WTC11 (cell line): ENCODE data around the gene CST1. TPM values are rescaled to one million over a fixed set of nuclear protein-coding genes. Genes with fewer than 3 reads are reported as not detected.

Source experiments
- ATAC-seq: fragments of 200-7000 bp; cut with Tn5 transposase; 2 replicates; pipeline ENCODE4 v1.10.0; 2021; ENCODE audit warnings: mild to moderate bottlenecking, moderate library complexity
- CTCF ChIA-PET: fragments of 300-600 bp; sonication (Branson Sonifier 250); formaldehyde crosslinking; loops from one replicate; lab custom pipeline; 2021; ENCODE audit warnings: antibody characterized with exemption; lab: Charles Lee
- POLR2A ChIA-PET: fragments of 350-600 bp; sonication (Branson Sonifier 250); formaldehyde crosslinking; loops from one replicate; lab custom pipeline; 2021; ENCODE audit warnings: antibody characterized with exemption; lab: Charles Lee
- DNase-seq: peaks from one replicate; pipeline ENCODE4 v3.0.0; 2021; ENCODE audit warnings: low spot score
- H3K27ac Mint-ChIP-seq: 2 replicates; pipeline ENCODE4 v1.8.0; 2021; ENCODE audit warnings: mixed read lengths
- H3K27me3 Mint-ChIP-seq: 2 replicates; pipeline ENCODE4 v1.8.0; 2021; ENCODE audit warnings: low read depth, mild to moderate bottlenecking, moderate library complexity, mixed read lengths
- H3K36me3 Mint-ChIP-seq: 2 replicates; pipeline ENCODE4 v1.8.0; 2021; ENCODE audit warnings: mixed read lengths
- H3K4me1 Mint-ChIP-seq: 2 replicates; pipeline ENCODE4 v1.8.0; 2022; ENCODE audit warnings: mixed read lengths
- H3K4me3 Mint-ChIP-seq: 2 replicates; pipeline ENCODE4 v1.8.0; 2021; ENCODE audit warnings: mild to moderate bottlenecking, moderate library complexity, mixed read lengths
- H3K9me3 Mint-ChIP-seq: 2 replicates; pipeline ENCODE4 v1.8.0; 2021; ENCODE audit warnings: mixed read lengths
- FOXP1 ChIP-seq: sonication (generic); formaldehyde crosslinking; IDR thresholded peaks from 2 replicates; pipeline ENCODE4 v1.8.0; 2022; ENCODE audit warnings: missing genetic modification reagents, mild to moderate bottlenecking, moderate library complexity, borderline replicate concordance
- GRHL2 ChIP-seq: fragments of 250-450 bp; sonication (Bioruptor Pico); IDR thresholded peaks from 2 replicates; pipeline ENCODE4 v1.8.0; 2022; ENCODE audit warnings: mild to moderate bottlenecking, moderate library complexity; ENCODE audit not compliant: insufficient replicate concordance, severe bottlenecking
- HMGA2 ChIP-seq: fragments of 250-450 bp; sonication (Bioruptor Pico); IDR thresholded peaks from 2 replicates; pipeline ENCODE4 v1.4.0; 2021; ENCODE audit warnings: mild to moderate bottlenecking, moderate library complexity
- JUN ChIP-seq: sonication (generic); formaldehyde crosslinking; IDR thresholded peaks from 2 replicates; pipeline ENCODE4 v1.8.0; 2023; ENCODE audit warnings: mild to moderate bottlenecking, missing genetic modification reagents
- MXD4 ChIP-seq: fragments of 250-450 bp; sonication (Bioruptor Pico); IDR thresholded peaks from 2 replicates; pipeline ENCODE4 v1.8.0; 2021; ENCODE audit warnings: mild to moderate bottlenecking, moderate library complexity, borderline replicate concordance
- NFE2L1 ChIP-seq: sonication (generic); formaldehyde crosslinking; IDR thresholded peaks from 2 replicates; pipeline ENCODE4 v1.8.1; 2023; ENCODE audit warnings: missing genetic modification reagents
- OVOL2 ChIP-seq: fragments of 250-450 bp; sonication (Bioruptor Pico); IDR thresholded peaks from 2 replicates; pipeline ENCODE4 v1.9.0; 2021; ENCODE audit warnings: mild to moderate bottlenecking, borderline replicate concordance
- PRRX2 ChIP-seq: fragments of 250-450 bp; sonication (Bioruptor Pico); IDR thresholded peaks from 2 replicates; pipeline ENCODE4 v1.8.0; 2021; ENCODE audit warnings: mild to moderate bottlenecking
- RELA ChIP-seq: sonication (generic); formaldehyde crosslinking; IDR thresholded peaks from 2 replicates; pipeline ENCODE4 v1.8.1; 2022; ENCODE audit warnings: missing genetic modification reagents, mild to moderate bottlenecking, borderline replicate concordance
- SOX15 ChIP-seq: fragments of 250-450 bp; sonication (Bioruptor Pico); IDR thresholded peaks from 2 replicates; pipeline ENCODE4 v1.9.0; 2021; ENCODE audit warnings: mild to moderate bottlenecking
- SP1 ChIP-seq: sonication (generic); formaldehyde crosslinking; conservative IDR thresholded peaks from 2 replicates; pipeline ENCODE4 v1.8.1; 2022; ENCODE audit warnings: missing genetic modification reagents
- TP53 ChIP-seq: sonication (generic); formaldehyde crosslinking; IDR thresholded peaks from 2 replicates; pipeline ENCODE4 v1.8.1; 2023; ENCODE audit warnings: mild to moderate bottlenecking, missing genetic modification reagents
- ZNF232 ChIP-seq: sonication (generic); formaldehyde crosslinking; IDR thresholded peaks from 2 replicates; pipeline ENCODE4 v1.8.0; 2022; ENCODE audit warnings: mild to moderate bottlenecking, missing genetic modification reagents
- total RNA-seq: library from RNA; stranded (reverse); gene quantifications from 3 replicates; pipeline ENCODE4 v1.2.3, GENCODE V29; 2021
- TF ChIP-seq, protein P1 (sequence below): fragments of 250-450 bp; sonication (Bioruptor Pico); IDR thresholded peaks from 2 replicates; pipeline ENCODE4 v1.9.0; 2021; ENCODE audit warnings: mild to moderate bottlenecking
- TF ChIP-seq, protein P2 (sequence below): fragments of 250-450 bp; sonication (Bioruptor Pico); IDR thresholded peaks from 2 replicates; pipeline ENCODE4 v1.9.0; 2021; ENCODE audit warnings: mild to moderate bottlenecking
- TF ChIP-seq, protein P3 (sequence below): fragments of 250-450 bp; sonication (Bioruptor Pico); IDR thresholded peaks from 2 replicates; pipeline ENCODE4 v2.1.2; 2022; ENCODE audit warnings: mild to moderate bottlenecking, moderate library complexity
- TF ChIP-seq, protein P4 (sequence below): sonication (generic); formaldehyde crosslinking; IDR thresholded peaks from 2 replicates; pipeline ENCODE4 v1.8.1; 2022; ENCODE audit warnings: mild to moderate bottlenecking, moderate library complexity, missing genetic modification reagents
- TF ChIP-seq, protein P5 (sequence below): sonication (generic); formaldehyde crosslinking; IDR thresholded peaks from 2 replicates; pipeline ENCODE4 v1.8.1; 2023; ENCODE audit warnings: mild to moderate bottlenecking, missing genetic modification reagents, moderate library complexity

The CST1 gene
- total RNA-seq, 1 experiment from 2014 or later, result 4.5 TPM

DNA sequence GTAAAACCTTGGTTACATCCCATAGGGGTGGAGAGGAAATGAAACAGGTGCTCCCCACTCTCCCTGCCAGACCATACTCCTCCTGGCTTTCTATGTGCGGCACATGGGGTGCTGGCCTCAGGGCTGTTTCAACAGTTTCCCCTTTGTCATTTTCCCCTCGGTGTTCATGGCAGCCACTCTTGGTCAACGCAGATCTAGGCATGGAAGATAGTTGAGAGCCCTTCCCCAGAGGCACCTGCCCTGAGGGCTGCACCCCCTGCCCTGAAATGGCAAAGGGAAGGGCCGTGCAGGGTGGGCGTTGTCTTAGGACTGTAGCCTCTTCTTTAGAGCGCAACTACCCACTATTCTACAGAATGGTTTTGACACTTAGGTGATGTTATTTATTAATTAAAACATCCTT lies 4.4 kb downstream of the CST1 start:
- Mint-ChIP-seq H3K36me3 (no peaks in the 10 kb centered on the region), H3K4me1 (peaks cover 17% of the 10 kb centered on the region), H3K27ac (no peak overlapping the region), H3K4me3 (no peak overlapping the region), H3K9me3 (peaks cover 4% of the 10 kb centered on the region), H3K27me3 (peaks cover 70% of the 10 kb centered on the region)
- ChIA-PET CTCF (interaction anchor here (0.7 kb wide), 1 partner anchor 239 kb away, joined by 3 read pairs; no protein-coding TSS in a partner anchor), POLR2A (no interaction called here)
- ATAC-seq (no peak), DNase-seq (no peak)
- TF ChIP-seq RELA (no peak), SP1 (no peak), OVOL2 (CRISPR knock-in tag) (no peak), ZNF232 (CRISPR knock-in tag) (no peak), PRRX2 (CRISPR knock-in tag) (no peak), NFE2L1 (no peak), FOXP1 (CRISPR knock-in tag) (no peak), MXD4 (CRISPR knock-in tag) (no peak)
- TF ChIP-seq, protein P1, sequence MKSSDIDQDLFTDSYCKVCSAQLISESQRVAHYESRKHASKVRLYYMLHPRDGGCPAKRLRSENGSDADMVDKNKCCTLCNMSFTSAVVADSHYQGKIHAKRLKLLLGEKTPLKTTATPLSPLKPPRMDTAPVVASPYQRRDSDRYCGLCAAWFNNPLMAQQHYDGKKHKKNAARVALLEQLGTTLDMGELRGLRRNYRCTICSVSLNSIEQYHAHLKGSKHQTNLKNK (CRISPR knock-in tag), result no peak
- TF ChIP-seq, protein P2, sequence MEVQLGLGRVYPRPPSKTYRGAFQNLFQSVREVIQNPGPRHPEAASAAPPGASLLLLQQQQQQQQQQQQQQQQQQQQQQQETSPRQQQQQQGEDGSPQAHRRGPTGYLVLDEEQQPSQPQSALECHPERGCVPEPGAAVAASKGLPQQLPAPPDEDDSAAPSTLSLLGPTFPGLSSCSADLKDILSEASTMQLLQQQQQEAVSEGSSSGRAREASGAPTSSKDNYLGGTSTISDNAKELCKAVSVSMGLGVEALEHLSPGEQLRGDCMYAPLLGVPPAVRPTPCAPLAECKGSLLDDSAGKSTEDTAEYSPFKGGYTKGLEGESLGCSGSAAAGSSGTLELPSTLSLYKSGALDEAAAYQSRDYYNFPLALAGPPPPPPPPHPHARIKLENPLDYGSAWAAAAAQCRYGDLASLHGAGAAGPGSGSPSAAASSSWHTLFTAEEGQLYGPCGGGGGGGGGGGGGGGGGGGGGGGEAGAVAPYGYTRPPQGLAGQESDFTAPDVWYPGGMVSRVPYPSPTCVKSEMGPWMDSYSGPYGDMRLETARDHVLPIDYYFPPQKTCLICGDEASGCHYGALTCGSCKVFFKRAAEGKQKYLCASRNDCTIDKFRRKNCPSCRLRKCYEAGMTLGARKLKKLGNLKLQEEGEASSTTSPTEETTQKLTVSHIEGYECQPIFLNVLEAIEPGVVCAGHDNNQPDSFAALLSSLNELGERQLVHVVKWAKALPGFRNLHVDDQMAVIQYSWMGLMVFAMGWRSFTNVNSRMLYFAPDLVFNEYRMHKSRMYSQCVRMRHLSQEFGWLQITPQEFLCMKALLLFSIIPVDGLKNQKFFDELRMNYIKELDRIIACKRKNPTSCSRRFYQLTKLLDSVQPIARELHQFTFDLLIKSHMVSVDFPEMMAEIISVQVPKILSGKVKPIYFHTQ (CRISPR knock-in tag), result no peak
- TF ChIP-seq, protein P3, sequence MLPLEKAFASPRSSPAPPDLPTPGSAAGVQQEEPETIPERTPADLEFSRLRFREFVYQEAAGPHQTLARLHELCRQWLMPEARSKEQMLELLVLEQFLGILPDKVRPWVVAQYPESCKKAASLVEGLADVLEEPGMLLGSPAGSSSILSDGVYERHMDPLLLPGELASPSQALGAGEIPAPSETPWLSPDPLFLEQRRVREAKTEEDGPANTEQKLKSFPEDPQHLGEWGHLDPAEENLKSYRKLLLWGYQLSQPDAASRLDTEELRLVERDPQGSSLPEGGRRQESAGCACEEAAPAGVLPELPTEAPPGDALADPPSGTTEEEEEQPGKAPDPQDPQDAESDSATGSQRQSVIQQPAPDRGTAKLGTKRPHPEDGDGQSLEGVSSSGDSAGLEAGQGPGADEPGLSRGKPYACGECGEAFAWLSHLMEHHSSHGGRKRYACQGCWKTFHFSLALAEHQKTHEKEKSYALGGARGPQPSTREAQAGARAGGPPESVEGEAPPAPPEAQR (CRISPR knock-in tag), result no peak
- TF ChIP-seq, protein P4, sequence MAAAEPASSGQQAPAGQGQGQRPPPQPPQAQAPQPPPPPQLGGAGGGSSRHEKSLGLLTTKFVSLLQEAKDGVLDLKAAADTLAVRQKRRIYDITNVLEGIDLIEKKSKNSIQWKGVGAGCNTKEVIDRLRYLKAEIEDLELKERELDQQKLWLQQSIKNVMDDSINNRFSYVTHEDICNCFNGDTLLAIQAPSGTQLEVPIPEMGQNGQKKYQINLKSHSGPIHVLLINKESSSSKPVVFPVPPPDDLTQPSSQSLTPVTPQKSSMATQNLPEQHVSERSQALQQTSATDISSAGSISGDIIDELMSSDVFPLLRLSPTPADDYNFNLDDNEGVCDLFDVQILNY (CRISPR knock-in tag), result no peak
- TF ChIP-seq, protein P5, sequence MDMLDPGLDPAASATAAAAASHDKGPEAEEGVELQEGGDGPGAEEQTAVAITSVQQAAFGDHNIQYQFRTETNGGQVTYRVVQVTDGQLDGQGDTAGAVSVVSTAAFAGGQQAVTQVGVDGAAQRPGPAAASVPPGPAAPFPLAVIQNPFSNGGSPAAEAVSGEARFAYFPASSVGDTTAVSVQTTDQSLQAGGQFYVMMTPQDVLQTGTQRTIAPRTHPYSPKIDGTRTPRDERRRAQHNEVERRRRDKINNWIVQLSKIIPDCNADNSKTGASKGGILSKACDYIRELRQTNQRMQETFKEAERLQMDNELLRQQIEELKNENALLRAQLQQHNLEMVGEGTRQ (CRISPR knock-in tag), result no peak

DNA sequence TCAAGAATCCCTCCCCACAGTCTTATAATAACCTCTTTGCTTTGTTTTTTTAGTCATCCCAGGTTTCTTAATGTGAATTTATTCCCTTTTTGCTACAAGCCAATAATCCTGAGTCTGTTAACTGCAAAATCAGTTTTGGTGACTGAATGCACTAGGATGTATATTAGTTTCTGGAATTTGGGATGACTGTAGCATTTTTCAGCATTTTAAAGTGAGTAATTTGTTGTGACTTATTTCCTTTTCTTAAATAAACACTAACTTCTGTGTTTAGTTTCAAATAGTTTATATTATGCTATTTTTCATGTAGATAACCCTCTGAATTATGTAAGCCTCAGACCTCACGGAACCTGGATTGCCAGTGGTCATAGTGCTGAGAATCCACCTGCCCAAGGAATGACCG lies 5.5 kb downstream of the CST1 start:
- TF ChIP-seq SOX15, result no peak
- TF ChIP-seq, protein P5 (CRISPR knock-in tag), result no peak
- TF ChIP-seq JUN (CRISPR knock-in tag), result no peak
- TF ChIP-seq GRHL2, result no peak
- TF ChIP-seq HMGA2, result no peak
- no peak for TF ChIP-seq TP53 (CRISPR knock-in tag)
- POLR2A ChIA-PET, result no interaction called here
- H3K4me3 Mint-ChIP-seq, result no peak overlapping the region
- DNase-seq (no peak), ATAC-seq (no peak)
- no peak overlapping the region for H3K27ac Mint-ChIP-seq
- CTCF ChIA-PET, result no interaction called here
- peaks cover 10% of the 10 kb centered on the region for H3K4me1 Mint-ChIP-seq
- peaks cover 4% of the 10 kb centered on the region for H3K9me3 Mint-ChIP-seq
- H3K27me3 Mint-ChIP-seq, result peaks cover 68% of the 10 kb centered on the region
- H3K36me3 Mint-ChIP-seq, result no peaks in the 10 kb centered on the region
